ENCODE results near the gene UBL7. TPM values are rescaled to one million over a fixed set of nuclear protein-coding genes. Genes with fewer than 3 reads are reported as not detected.

The UBL7 gene
- 42.0 and 57.0 TPM in 2 replicates for total RNA-seq (ENCODE audit: low replicate concordance)
- long read RNA-seq, transcript UBL7-202 (11 exons, 1,427 nt) = major isoform, 42 of 115 reads
- long read RNA-seq, transcript UBL7-201 (11 exons, 1,360 nt) = minor isoform, 41 of 115 reads
- long read RNA-seq, partial matches to known transcripts = 6 of 115 reads
- long read RNA-seq, other reads (novel, unspliced or antisense) = 24 of 115 reads

GRCh38 chr15:74460871-74461846 lies at the start of gene UBL7:
Gene UBL7, minus strand, starts transcription at chr15:74461160. Its CDS starts 2,293 bp downstream, at chr15:74458867.
- peak within 1 kb of the TSS; percentile 98 for H3K4me3 Mint-ChIP-seq
- H3K27ac Mint-ChIP-seq = peak within 1 kb of the TSS; percentile 84
- peaks cover 9% of the 10 kb centered on the region for H3K9me3 Mint-ChIP-seq
- H3K4me1 Mint-ChIP-seq (ENCODE audit: unreplicated experiment) = peaks cover 22% of the 10 kb centered on the region
- peak; percentile 95 for DNase-seq (ENCODE audit: extremely low spot score, unreplicated experiment)
- H3K36me3 Mint-ChIP-seq = peaks cover 28% of the 10 kb centered on the region
- TF ChIP-seq CTCF (conservative IDR thresholded peaks at IDR 0.05) = peak; percentile 22
- no peaks in the 10 kb centered on the region for H3K27me3 Mint-ChIP-seq

- H3K4me3 Mint-ChIP-seq = no peak overlapping the region
- no peak for DNase-seq (ENCODE audit: extremely low spot score, unreplicated experiment)
- no peaks in the 10 kb centered on the region for H3K9me3 Mint-ChIP-seq
- H3K4me1 Mint-ChIP-seq (ENCODE audit: unreplicated experiment) = no peaks in the 10 kb centered on the region
- H3K27ac Mint-ChIP-seq = no peak overlapping the region
- no peaks in the 10 kb centered on the region for H3K27me3 Mint-ChIP-seq
- no peak for TF ChIP-seq CTCF (conservative IDR thresholded peaks at IDR 0.05)
- H3K36me3 Mint-ChIP-seq = peaks cover 8% of the 10 kb centered on the region
Measured at GRCh38 chr15:74506515-74506840, 45.5 kb upstream of the UBL7 start.

GRCh38 chr15:74505837-74506514 lies 45.0 kb upstream of the UBL7 start:
- Mint-ChIP-seq H3K4me3 (no peak overlapping the region), H3K27ac (no peak overlapping the region), H3K36me3 (peaks cover 8% of the 10 kb centered on the region), H3K4me1 (ENCODE audit: unreplicated experiment) (no peaks in the 10 kb centered on the region), H3K9me3 (no peaks in the 10 kb centered on the region), H3K27me3 (no peaks in the 10 kb centered on the region)
- no peak for DNase-seq (ENCODE audit: extremely low spot score, unreplicated experiment)
- TF ChIP-seq CTCF (conservative IDR thresholded peaks at IDR 0.05) = no peak

- Mint-ChIP-seq H3K36me3 (peaks cover 8% of the 10 kb centered on the region), H3K4me3 (no peak overlapping the region), H3K9me3 (no peaks in the 10 kb centered on the region), H3K27me3 (no peaks in the 10 kb centered on the region), H3K27ac (no peak overlapping the region), H3K4me1 (ENCODE audit: unreplicated experiment) (no peaks in the 10 kb centered on the region)
- no peak for TF ChIP-seq CTCF (conservative IDR thresholded peaks at IDR 0.05)
- DNase-seq (ENCODE audit: extremely low spot score, unreplicated experiment) = no peak
Measured at GRCh38 chr15:74504836-74505235, 43.9 kb upstream of the UBL7 start.

GRCh38 chr15:74504418-74504817 lies 43.5 kb upstream of the UBL7 start:
- Mint-ChIP-seq H3K9me3 (no peaks in the 10 kb centered on the region), H3K27ac (no peak overlapping the region), H3K27me3 (no peaks in the 10 kb centered on the region), H3K4me1 (ENCODE audit: unreplicated experiment) (no peaks in the 10 kb centered on the region), H3K36me3 (peaks cover 8% of the 10 kb centered on the region), H3K4me3 (no peak overlapping the region)
- no peak for TF ChIP-seq CTCF (conservative IDR thresholded peaks at IDR 0.05)
- no peak for DNase-seq (ENCODE audit: extremely low spot score, unreplicated experiment)
